Smooth muscle cell of the brain vasculature (primary cell): ENCODE results near the gene ASB7.
A peak's percentile ranks its signal among the peaks of the same experiment; 100 is the strongest.

ENCODE experiments used
- DNase-seq: peaks from one replicate; pipeline ENCODE4 v3.0.0-alpha.2; 2012; ENCODE audit warnings: low read depth, low spot score

Gene ASB7

DNA sequence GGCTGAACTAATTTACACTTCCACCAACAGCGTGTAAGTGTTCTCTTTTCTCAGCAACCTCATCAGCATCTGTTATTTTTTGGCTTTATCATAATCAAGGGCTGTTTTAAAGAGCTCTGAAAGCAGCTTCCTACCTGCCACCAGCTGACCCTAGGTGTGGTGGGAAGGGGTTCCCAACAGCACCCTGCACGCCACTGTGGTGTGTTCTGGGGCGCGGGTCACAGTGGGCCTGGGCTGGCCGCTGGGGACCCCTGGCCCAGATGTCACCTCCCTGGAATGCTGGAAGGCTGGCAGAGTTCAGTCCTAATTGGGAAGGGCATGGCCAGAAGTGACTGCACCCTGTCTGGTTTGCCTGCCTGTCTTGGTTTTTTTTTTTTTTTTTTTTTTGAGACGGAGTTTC lies 82.2 kb downstream of the ASB7 start:
- no peak for DNase-seq

GRCh38 chr15:100686021-100686724 lies 83.8 kb downstream of the ASB7 start:
- DNase-seq = no peak

DNA sequence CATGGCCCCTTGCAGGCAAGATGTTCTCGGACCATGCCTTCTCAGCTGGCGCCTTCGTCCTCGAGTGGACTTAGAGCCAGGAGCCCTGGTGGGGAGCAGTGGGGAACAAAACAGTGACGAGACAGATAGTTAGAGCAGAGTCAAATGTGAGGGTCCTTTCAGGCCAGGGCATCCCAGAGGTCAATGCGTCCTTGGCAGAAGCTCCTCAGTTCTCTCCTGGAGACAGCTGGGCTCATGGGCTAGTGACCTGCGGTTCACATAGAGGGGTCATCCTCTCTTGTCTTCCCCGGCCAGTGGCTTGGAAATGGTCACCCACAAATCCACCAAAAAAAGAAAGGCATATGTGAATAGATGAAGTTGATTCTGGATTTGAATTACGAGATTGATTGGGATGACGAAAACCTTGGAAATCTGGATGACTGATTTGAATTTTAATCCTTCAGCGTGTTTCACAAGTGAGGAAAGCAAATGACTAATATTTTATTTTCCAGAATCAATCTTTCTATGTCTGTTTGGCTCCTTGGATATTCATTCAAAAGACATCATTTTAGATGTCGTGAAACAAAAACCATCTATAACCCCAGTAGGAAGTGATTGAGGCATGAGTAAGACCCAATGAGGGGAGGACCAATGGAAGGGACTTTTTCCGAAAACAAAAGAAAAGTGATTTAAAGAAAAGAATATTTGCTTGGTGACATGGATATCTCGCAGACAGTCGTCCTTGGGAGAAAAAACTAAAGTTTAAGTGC lies 84.5 kb downstream of the ASB7 start:
- no peak for DNase-seq

- peak; percentile 45 for DNase-seq
These were observed 85.3 kb downstream of the ASB7 start for GRCh38 chr15:100687582-100688141.

GRCh38 chr15:100688549-100689120 lies 86.2 kb downstream of the ASB7 start:
- DNase-seq = no peak

GRCh38 chr15:100689131-100689899 lies 86.9 kb downstream of the ASB7 start:
- DNase-seq = no peak

DNA sequence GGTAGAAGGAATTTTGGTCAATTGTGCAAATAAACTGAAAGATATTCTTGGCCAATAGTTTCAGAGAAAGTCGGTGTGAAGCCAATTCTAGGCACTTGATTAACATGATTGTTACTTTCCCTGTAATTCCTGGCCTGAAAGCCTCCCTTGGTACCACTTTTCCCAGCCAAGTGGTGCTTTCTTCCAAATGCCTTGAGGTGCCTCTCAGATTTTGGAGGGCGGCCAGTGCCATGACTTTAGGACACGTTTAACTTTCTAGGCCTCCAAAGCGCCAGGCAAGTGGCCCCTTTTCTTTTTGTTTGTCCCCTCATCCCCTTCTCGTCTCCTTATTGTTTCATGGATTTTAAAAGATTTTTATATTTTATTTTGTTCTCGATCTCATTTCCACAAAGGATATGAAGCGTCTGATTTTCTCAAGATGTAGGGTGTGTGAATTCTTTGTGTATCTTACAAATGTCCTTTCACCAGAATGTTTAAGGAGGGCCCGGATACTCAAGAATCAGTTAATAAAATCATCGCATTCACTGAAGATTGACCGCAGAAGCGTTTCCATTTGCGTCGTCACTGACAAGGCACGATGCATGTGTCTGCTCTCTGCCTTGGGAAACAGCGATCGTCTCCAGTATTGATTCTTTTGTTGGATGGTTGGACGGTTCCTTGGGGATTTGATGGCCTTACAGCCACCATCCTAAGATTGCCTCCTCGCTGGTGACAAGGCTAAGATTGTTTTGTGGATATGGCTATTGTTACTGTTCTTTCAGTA lies 87.8 kb downstream of the ASB7 start:
- no peak for DNase-seq

DNA sequence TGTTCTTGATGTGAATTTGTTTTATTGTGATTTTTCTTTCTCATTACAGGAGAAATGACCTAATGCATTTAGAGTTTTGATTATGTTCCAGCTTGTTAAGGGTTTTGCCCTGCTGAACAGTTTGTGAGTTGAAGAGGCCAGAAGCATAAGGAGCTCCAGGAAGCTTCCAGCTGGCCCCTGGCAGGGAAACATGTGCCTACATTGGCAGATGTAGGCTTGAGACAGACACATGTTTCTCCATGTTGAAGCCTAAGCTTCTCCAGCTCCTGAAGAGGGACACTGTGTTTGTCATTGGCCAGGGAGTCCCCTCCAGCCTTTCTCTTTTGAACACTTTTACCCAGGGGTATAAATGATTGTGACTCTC lies 88.4 kb downstream of the ASB7 start:
- no peak for DNase-seq

GRCh38 chr15:100691321-100691720 lies 88.9 kb downstream of the ASB7 start:
- DNase-seq = no peak

DNA sequence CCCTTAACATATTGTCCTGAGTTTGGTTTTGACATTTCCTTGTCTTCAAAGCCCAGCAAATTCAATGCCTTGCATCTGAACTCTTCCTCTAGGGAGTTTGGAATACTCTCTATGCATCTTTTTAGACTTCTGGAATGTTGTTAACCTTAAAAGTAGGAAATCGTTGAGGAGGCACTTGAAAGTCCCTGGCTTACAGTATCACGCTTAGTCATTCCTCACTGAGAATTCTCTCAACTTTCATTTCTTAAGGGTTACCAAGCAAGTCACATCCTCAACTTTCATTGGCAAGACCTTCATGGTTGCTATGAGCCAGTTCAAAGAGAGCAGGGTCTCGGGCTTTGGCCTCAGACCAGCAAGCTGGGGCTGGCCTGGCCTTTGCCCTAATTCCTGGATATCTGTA lies 89.9 kb downstream of the ASB7 start:
- DNase-seq = no peak

- no peak for DNase-seq
These were observed 90.3 kb downstream of the ASB7 start for GRCh38 chr15:100692671-100693070.

GRCh38 chr15:100693451-100693850 lies 91.1 kb downstream of the ASB7 start:
- DNase-seq = no peak

GRCh38 chr15:100694381-100695021 lies 92.1 kb downstream of the ASB7 start:
- no peak for DNase-seq

- DNase-seq = no peak
These were observed 92.7 kb downstream of the ASB7 start for GRCh38 chr15:100695048-100695447.

GRCh38 chr15:100696452-100696851 lies 94.1 kb downstream of the ASB7 start:
- no peak for DNase-seq
